ENCODE data around the gene TNFAIP8L1.
A peak's percentile ranks its signal among the peaks of the same experiment; 100 is the strongest.

- TF ChIP-seq EZH2 (IDR thresholded peaks at IDR 0.05) = no peak
- TF ChIP-seq CTCF (IDR thresholded peaks at IDR 0.05) = peak; percentile 6
- TF ChIP-seq EZH2phosphoT487 (IDR thresholded peaks at IDR 0.05) = no peak
Measured at GRCh38 chr19:4619668-4620294, 19.5 kb upstream of the TNFAIP8L1 start.

Measured in neural progenitor cell (in vitro differentiated cells).